ENCODE measurements around the gene BTK.

The BTK gene

GRCh38 chrX:101385026-101385684 lies 836 bp downstream of the BTK start:
- TF ChIP-seq MYC (IDR thresholded peaks at IDR 0.05; ENCODE audit: low read depth, low read length) (no peak), MAX (IDR thresholded peaks at IDR 0.05; ENCODE audit: low read depth, low read length) (no peak; the same call in 1 of the 2 replicates), POLR2A (IDR thresholded peaks at IDR 0.05; ENCODE audit: extremely low read depth, insufficient read length) (no peak), CTCF (IDR thresholded peaks at IDR 0.05; ENCODE audit: low read depth, low read length) (no peak)
- DNase-seq (ENCODE audit: low read depth) = peak; percentile 26
- peak overlapping the region; percentile 92 for H3K4me3 ChIP-seq (ENCODE audit: low read depth, low read length)

GRCh38 chrX:101383679-101384205 lies 2.2 kb downstream of the BTK start:
- peak overlapping the region; percentile 49 for H3K4me3 ChIP-seq (ENCODE audit: low read depth, low read length)
- peak; percentile 61 for TF ChIP-seq MAX (IDR thresholded peaks at IDR 0.05; ENCODE audit: low read depth, low read length)
- TF ChIP-seq POLR2A (IDR thresholded peaks at IDR 0.05; ENCODE audit: extremely low read depth, insufficient read length) = no peak
- DNase-seq (ENCODE audit: low read depth) = peak; percentile 51

- TF ChIP-seq POLR2A (IDR thresholded peaks at IDR 0.05; ENCODE audit: extremely low read depth, insufficient read length) = no peak
- no peak for TF ChIP-seq MAX (IDR thresholded peaks at IDR 0.05; ENCODE audit: low read depth, low read length)
- TF ChIP-seq MYC (IDR thresholded peaks at IDR 0.05; ENCODE audit: low read depth, low read length) = no peak
- no peak for TF ChIP-seq CTCF (IDR thresholded peaks at IDR 0.05; ENCODE audit: low read depth, low read length)
- H3K4me3 ChIP-seq (ENCODE audit: low read depth, low read length) = no peak overlapping the region
- no peak for DNase-seq (ENCODE audit: low read depth)
Measured at GRCh38 chrX:101377547-101377946, 8.4 kb downstream of the BTK start.

GRCh38 chrX:101370888-101371504 lies 15.0 kb downstream of the BTK start:
- H3K4me3 ChIP-seq (ENCODE audit: low read depth, low read length) = no peak overlapping the region
- DNase-seq (ENCODE audit: low read depth) = peak; percentile 53
- TF ChIP-seq MAX (IDR thresholded peaks at IDR 0.05; ENCODE audit: low read depth, low read length) = no peak
- TF ChIP-seq MYC (IDR thresholded peaks at IDR 0.05; ENCODE audit: low read depth, low read length) = no peak
- TF ChIP-seq CTCF (IDR thresholded peaks at IDR 0.05; ENCODE audit: low read depth, low read length) = no peak
- no peak for TF ChIP-seq POLR2A (IDR thresholded peaks at IDR 0.05; ENCODE audit: extremely low read depth, insufficient read length)

- no peak overlapping the region for H3K4me3 ChIP-seq (ENCODE audit: low read depth, low read length)
- TF ChIP-seq CTCF (IDR thresholded peaks at IDR 0.05; ENCODE audit: low read depth, low read length) = no peak
- no peak for TF ChIP-seq POLR2A (IDR thresholded peaks at IDR 0.05; ENCODE audit: extremely low read depth, insufficient read length)
- TF ChIP-seq MYC (IDR thresholded peaks at IDR 0.05; ENCODE audit: low read depth, low read length) = no peak
- TF ChIP-seq MAX (IDR thresholded peaks at IDR 0.05; ENCODE audit: low read depth, low read length) = no peak
- DNase-seq (ENCODE audit: low read depth) = no peak
Measured at GRCh38 chrX:101369687-101370086, 16.3 kb downstream of the BTK start.

GRCh38 chrX:101368800-101369199 lies 17.2 kb downstream of the BTK start:
- TF ChIP-seq MAX (IDR thresholded peaks at IDR 0.05; ENCODE audit: low read depth, low read length) = no peak
- no peak for TF ChIP-seq POLR2A (IDR thresholded peaks at IDR 0.05; ENCODE audit: extremely low read depth, insufficient read length)
- DNase-seq (ENCODE audit: low read depth) = no peak
- no peak overlapping the region for H3K4me3 ChIP-seq (ENCODE audit: low read depth, low read length)
